Activated CD4-positive, alpha-beta T cell treated with anti-CD3 and anti-CD28 coated beads, Interleukin-2, amount 50 U/mL, for 48 hours (primary cell): Measurements from ENCODE around the gene SRRM4.
A peak's percentile ranks its signal among the peaks of the same experiment; 100 is the strongest.

Experiments
- DNase-seq, 2 experiments: peaks; one replicate each; pipeline ENCODE4 v3.0.0-alpha.2; 2020

SRRM4 gene

GRCh38 chr12:119129827-119130434 is 148.6 kb downstream of the SRRM4 start:
- no peak for DNase-seq

- no peak for DNase-seq
These were observed 149.2 kb downstream of the SRRM4 start for GRCh38 chr12:119130523-119130922.

GRCh38 chr12:119134284-119135072 is 153.1 kb downstream of the SRRM4 start:
- no peak for DNase-seq

- DNase-seq, result no peak
These were observed 155.6 kb downstream of the SRRM4 start for GRCh38 chr12:119136811-119137410.

GRCh38 chr12:119139448-119139847 is 158.1 kb downstream of the SRRM4 start:
- DNase-seq, result no peak

- no peak for DNase-seq
These were observed 164.0 kb downstream of the SRRM4 start for GRCh38 chr12:119145367-119145766.

GRCh38 chr12:119147847-119148448 is 166.6 kb downstream of the SRRM4 start:
- no peak for DNase-seq

GRCh38 chr12:119149270-119149669 is 167.9 kb downstream of the SRRM4 start:
- DNase-seq, result no peak

GRCh38 chr12:119151445-119152026 is 170.2 kb downstream of the SRRM4 start:
- no peak for DNase-seq

GRCh38 chr12:119153477-119154434 is 172.4 kb downstream of the SRRM4 start:
- peak; percentile 7 to 12 for DNase-seq

- peak in 1 of 2 experiments; percentile 3 for DNase-seq
These were observed 173.1 kb downstream of the SRRM4 start for GRCh38 chr12:119154435-119154818.

GRCh38 chr12:119156401-119157044 is 175.2 kb downstream of the SRRM4 start:
- no peak for DNase-seq

GRCh38 chr12:119157528-119157927 is 176.2 kb downstream of the SRRM4 start:
- no peak for DNase-seq

- no peak for DNase-seq
These were observed 176.6 kb downstream of the SRRM4 start for GRCh38 chr12:119157978-119158377.

GRCh38 chr12:119158402-119158801 is 177.1 kb downstream of the SRRM4 start:
- no peak for DNase-seq

GRCh38 chr12:119159844-119160243 is 178.5 kb downstream of the SRRM4 start:
- no peak for DNase-seq

GRCh38 chr12:119167902-119168301 is 186.6 kb downstream of the SRRM4 start:
- DNase-seq, result no peak

GRCh38 chr12:119168721-119169120 is 187.4 kb downstream of the SRRM4 start:
- no peak for DNase-seq

GRCh38 chr12:119169150-119169549 is 187.8 kb downstream of the SRRM4 start:
- DNase-seq, result no peak

- no peak for DNase-seq
These were observed 189.9 kb downstream of the SRRM4 start for GRCh38 chr12:119171291-119171690.

- no peak for DNase-seq
These were observed 190.5 kb downstream of the SRRM4 start for GRCh38 chr12:119171691-119172425.
